HepG2 (cell line): ENCODE results near the gene C3orf22. TPM values are rescaled to one million over a fixed set of nuclear protein-coding genes. Genes with fewer than 3 reads are reported as not detected.

Source experiments
- POLR2A ChIP-seq, 2 experiments: IDR thresholded peaks; 2 replicates each; pipeline ENCODE4 v1.6.1; 2011; ENCODE audit warnings: low read depth in 2 of 2, low read length in 2 of 2, mild to moderate bottlenecking in 1 of 2, moderate library complexity in 1 of 2; ENCODE audit not compliant: insufficient read depth in 1 of 2
- RFX3 ChIP-seq: IDR thresholded peaks from 2 replicates; pipeline ENCODE4 v1.6.1; 2016; ENCODE audit warnings: missing biosample characterization, missing genetic modification reagents
- ZNF687 ChIP-seq: sonication (generic); formaldehyde crosslinking; IDR thresholded peaks from 2 replicates; pipeline ENCODE4 v1.5.1; 2020; ENCODE audit warnings: mild to moderate bottlenecking, missing genetic modification reagents, moderate library complexity
- ZNF770 ChIP-seq: sonication (generic); formaldehyde crosslinking; IDR thresholded peaks from 2 replicates; pipeline ENCODE4 v1.5.0; 2020; ENCODE audit warnings: mild to moderate bottlenecking, missing genetic modification reagents
- polyA plus RNA-seq, 8 experiments: library from polyadenylated mRNA; depleted of rRNA in 3 of 8; stranded (reverse) in 7 of 8; unstranded in 1 of 8; fragments of >200 nt; fragmentation: Illumina TruSeq in 4 of 8; extraction: Trizol in 4 of 8; gene quantifications; 2 replicates each; pipeline versions ENCODE4 v1.2.1 to v1.2.3, GENCODE V29; 2011 to 2016; ENCODE audit warnings: low read depth in 4 of 8, missing spikeins in 1 of 8, mixed read lengths in 1 of 8; ENCODE audit not compliant: insufficient read depth in 1 of 8
- total RNA-seq, 5 experiments: library from RNA; depleted of rRNA; stranded (reverse); fragments of >200 nt; fragmentation: Illumina TruSeq; extraction: Trizol; gene quantifications; 2 replicates each; pipeline ENCODE4 v1.2.3, GENCODE V29; 2016; ENCODE audit warnings: low read depth in 1 of 5

Gene C3orf22
- total and polyA plus RNA-seq, 2 of the 13 experiments (the other 11 are each of a cell fraction or from before 2014, with no cell fraction given), result not detected

GRCh38 chr3:126525853-126526667 is 32.7 kb downstream of the C3orf22 start (continued):
- TF ChIP-seq ZNF687 (peak; percentile 41; the same call in 1 of the 2 replicates), POLR2A (IDR thresholded peaks at IDR 0.05; ENCODE audit: insufficient read depth in 1 of 2, low read depth in 2 of 2, low read length in 2 of 2) (0 out of 4 replicates have a peak, but pooled peaks of 1 of the 2 experiments have one; percentile 27), ZNF770 (CRISPR knock-in tag) (peak; percentile 60), RFX3 (CRISPR knock-in tag) (no peak)
- TF ChIP-seq, all 625 proteins: peak for 11
